Neural crest cell (in vitro differentiated cells): ENCODE measurements around the gene TRMT11. TPM values are rescaled to one million over a fixed set of nuclear protein-coding genes. Genes with fewer than 3 reads are reported as not detected.

Experiments
- DNase-seq: peaks from one replicate; pipeline ENCODE4 v3.0.0; 2021; ENCODE audit warnings: low read depth, mixed read lengths, low spot score
- H3K27ac Mint-ChIP-seq: one replicate; pipeline ENCODE4 v1.8.0; 2021; ENCODE audit warnings: mild to moderate bottlenecking, mixed read lengths; ENCODE audit not compliant: unreplicated experiment
- H3K27me3 Mint-ChIP-seq: 2 replicates; pipeline ENCODE4 v1.8.0; 2021; ENCODE audit warnings: low read depth, mild to moderate bottlenecking, mixed read lengths
- H3K36me3 Mint-ChIP-seq: 2 replicates; pipeline ENCODE4 v1.8.0; 2021; ENCODE audit warnings: low read depth, mild to moderate bottlenecking, mixed read lengths
- H3K4me1 Mint-ChIP-seq: 2 replicates; pipeline ENCODE4 v1.8.0; 2021; ENCODE audit warnings: mixed read lengths
- H3K4me3 Mint-ChIP-seq: one replicate; pipeline ENCODE4 v1.8.0; 2021; ENCODE audit warnings: mild to moderate bottlenecking, mixed read lengths
- H3K9me3 Mint-ChIP-seq: 2 replicates; pipeline ENCODE4 v1.8.0; 2021; ENCODE audit warnings: mixed read lengths
- CTCF ChIP-seq: fragments of 200-600 bp; sonication (generic); conservative IDR thresholded peaks from 2 replicates; pipeline ENCODE4 v1.5.0; 2021; ENCODE audit warnings: antibody characterized with exemption, mild to moderate bottlenecking
- total RNA-seq: library from RNA; stranded (reverse); gene quantifications from 2 replicates; pipeline ENCODE4 v1.2.1, GENCODE V29; 2021

Gene TRMT11
- total RNA-seq, 1 donor from 2014 or later: 31.0 TPM

- Mint-ChIP-seq H3K27ac (no peak overlapping the region), H3K4me1 (no peaks in the 10 kb centered on the region), H3K9me3 (no peaks in the 10 kb centered on the region)
Measured at GRCh38 chr6:126077810-126078776, 91.8 kb downstream of the TRMT11 start.

DNA sequence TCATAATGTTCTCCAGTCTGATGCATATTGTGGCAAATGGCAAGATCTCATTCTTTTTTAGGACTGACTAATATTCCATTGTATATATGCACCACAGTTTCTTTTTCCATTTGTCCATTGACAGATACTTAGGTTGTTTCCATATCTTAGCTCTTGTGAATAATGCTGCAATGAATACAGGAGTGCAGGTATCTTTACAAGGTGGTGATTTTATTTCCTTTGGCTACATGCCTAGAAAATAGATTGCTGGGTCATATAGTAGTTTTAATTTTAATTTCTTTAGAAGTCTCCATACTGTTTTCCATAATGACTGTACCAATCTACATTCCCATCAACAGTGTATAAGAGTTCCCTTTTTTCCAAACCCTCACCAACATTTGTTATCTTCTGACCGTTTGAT is 97.5 kb downstream of the TRMT11 start:
- Mint-ChIP-seq H3K4me3 (no peak overlapping the region), H3K4me1 (peaks cover 7% of the 10 kb centered on the region), H3K27me3 (no peaks in the 10 kb centered on the region), H3K27ac (no peak overlapping the region), H3K9me3 (peaks cover 9% of the 10 kb centered on the region), H3K36me3 (peaks cover 15% of the 10 kb centered on the region)
- no peak for DNase-seq
- TF ChIP-seq CTCF: no peak

More at GRCh38 chr6:126077810-126078776, 91.8 kb downstream of the TRMT11 start:
- no peak overlapping the region for H3K4me3 Mint-ChIP-seq
- TF ChIP-seq CTCF: no peak
- no peaks in the 10 kb centered on the region for H3K27me3 Mint-ChIP-seq
- peaks cover 12% of the 10 kb centered on the region for H3K36me3 Mint-ChIP-seq
- no peak for DNase-seq

DNA sequence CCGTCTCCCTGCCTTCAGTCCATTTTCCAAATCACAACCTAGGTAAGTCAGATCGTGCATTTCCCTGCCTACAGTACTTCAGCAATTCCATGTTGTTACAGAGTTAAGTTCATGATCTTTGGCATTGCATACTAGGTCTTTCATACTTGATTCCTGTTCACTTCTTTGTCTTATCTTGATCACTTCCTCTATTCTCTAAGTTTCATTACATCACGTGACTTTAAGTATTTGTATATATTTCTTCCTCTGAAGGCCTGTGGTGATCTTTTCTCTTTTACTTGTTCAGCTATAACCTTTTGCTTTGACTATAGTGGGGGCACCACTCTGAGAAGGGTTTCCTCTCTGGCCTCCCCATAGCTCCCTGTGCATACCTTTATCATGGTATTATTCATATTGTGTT is 100.2 kb downstream of the TRMT11 start:
- no peak for DNase-seq
- Mint-ChIP-seq H3K27me3 (peaks cover 3% of the 10 kb centered on the region), H3K9me3 (peaks cover 9% of the 10 kb centered on the region), H3K4me1 (peaks cover 17% of the 10 kb centered on the region), H3K27ac (no peak overlapping the region), H3K36me3 (peaks cover 18% of the 10 kb centered on the region), H3K4me3 (no peak overlapping the region)
- TF ChIP-seq CTCF: no peak

Other genes with a start within 250 kb of the TRMT11 start
- gene HEY2, start 236.9 kb upstream of the TRMT11 start, total RNA-seq: 10.8 and 11.6 TPM in 2 replicates
- gene NCOA7, start 195.6 kb upstream of the TRMT11 start, total RNA-seq: 11.0 and 11.2 TPM in 2 replicates
- gene HINT3, start 29.8 kb upstream of the TRMT11 start, total RNA-seq: 16.8 and 17.4 TPM in 2 replicates